Endothelial cell of umbilical vein (primary cell): ENCODE results near the gene KLHL42. TPM values are rescaled to one million over a fixed set of nuclear protein-coding genes. Genes with fewer than 3 reads are reported as not detected.

Source experiments
- BruUV-seq: library from RNA; stranded (reverse); fragments of 400-500 nt; replicated peaks from 2 replicates; lab custom pipeline; 2021; lab: Mats Ljungman, UMichigan
- CTCF ChIA-PET: fragments of 300-600, 350-600 bp; sonication (Branson Sonifier 250); formaldehyde crosslinking; loops from one replicate; lab custom pipeline; 2021; ENCODE audit warnings: antibody characterized with exemption, inconsistent platforms; lab: Charles Lee
- POLR2A ChIA-PET: fragments of 300-600, 350-600 bp; sonication (Branson Sonifier 250); formaldehyde crosslinking; loops from one replicate; lab custom pipeline; 2021; ENCODE audit warnings: antibody characterized with exemption, inconsistent platforms; lab: Charles Lee
- DNase-seq: peaks from one replicate; pipeline ENCODE4 v3.0.0-alpha.2; 2011; ENCODE audit warnings: low read depth, low spot score
- FAIRE-seq: peaks from 2 replicates; lab custom pipeline; 2011; peaks lifted over from hg19 to GRCh38; lab: Jason Lieb, UNC
- H2AFZ ChIP-seq: 2 replicates; pipeline ENCODE4 v1.6.0; 2012; ENCODE audit warnings: low read depth, low read length, control low read depth, inconsistent platforms
- H3K27ac ChIP-seq: 2 replicates; pipeline ENCODE4 v1.5.1; 2011; ENCODE audit warnings: low read depth, mild to moderate bottlenecking, control low read depth, low read length, moderate library complexity; ENCODE audit not compliant: insufficient read depth
- H3K27me3 ChIP-seq, 2 experiments: 2 replicates each; pipeline versions ENCODE4 v1.6.0 to v1.6.1; 2011; ENCODE audit warnings: low read length in 2 of 2, mixed read lengths in 1 of 2; ENCODE audit not compliant: control insufficient read depth in 2 of 2, insufficient read depth in 2 of 2
- H3K36me3 ChIP-seq, 2 experiments: 2 replicates in 1 of 2; 3 replicates in 1 of 2; pipeline ENCODE4 v1.5.1; 2011; ENCODE audit warnings: low read length in 2 of 2, mild to moderate bottlenecking in 1 of 2, moderate library complexity in 1 of 2; ENCODE audit not compliant: control insufficient read depth in 2 of 2, insufficient read depth in 2 of 2; ENCODE audit errors: extremely low read depth in 1 of 2
- H3K4me1 ChIP-seq: 3 replicates; pipeline ENCODE4 v1.5.1; 2011; ENCODE audit warnings: mild to moderate bottlenecking, low read length; ENCODE audit not compliant: control insufficient read depth, insufficient read depth; ENCODE audit errors: extremely low read depth
- H3K4me2 ChIP-seq: 2 replicates; pipeline ENCODE4 v1.6.1; 2011; ENCODE audit warnings: low read length, control low read depth, mixed read lengths; ENCODE audit not compliant: insufficient read depth
- H3K4me3 ChIP-seq, 3 experiments: fragments of 200-600 bp in 1 of 3; sonication (generic), shearing (Covaris generic) in 1 of 3; replicated peaks in 1 of 3; 2 replicates each; pipeline ENCODE4 v1.5.1; 2011 to 2016; ENCODE audit warnings: control low read depth in 3 of 3, low read length in 3 of 3, mild to moderate bottlenecking in 2 of 3, inconsistent platforms in 1 of 3, low read depth in 1 of 3, moderate library complexity in 1 of 3; ENCODE audit not compliant: insufficient read depth in 1 of 3
- H3K79me2 ChIP-seq: 2 replicates; pipeline ENCODE4 v1.6.0; 2012; ENCODE audit warnings: low read length, inconsistent platforms; ENCODE audit not compliant: control insufficient read depth, insufficient read depth
- H3K9ac ChIP-seq: replicated peaks from 2 replicates; pipeline ENCODE3; 2011; ENCODE audit warnings: low read length, control low read depth; ENCODE audit not compliant: insufficient read depth; ENCODE audit errors: extremely low read depth
- H3K9me1 ChIP-seq: replicated peaks from 3 replicates; pipeline ENCODE4 v1.6.0; 2011; ENCODE audit warnings: mild to moderate bottlenecking, low read length; ENCODE audit not compliant: control insufficient read depth, insufficient read depth; ENCODE audit errors: extremely low read depth
- H3K9me3 ChIP-seq: replicated peaks from 2 replicates; pipeline ENCODE4 v1.5.1; 2012; ENCODE audit warnings: low read length, inconsistent platforms; ENCODE audit not compliant: control insufficient read depth, insufficient read depth
- H4K20me1 ChIP-seq: replicated peaks from 2 replicates; pipeline ENCODE3; 2011; ENCODE audit warnings: mild to moderate bottlenecking, low read length; ENCODE audit not compliant: control insufficient read depth, insufficient read depth; ENCODE audit errors: extremely low read depth
- CTCF ChIP-seq, 2 donors: IDR thresholded peaks; 1 replicate in 1 of 2; 2 replicates in 1 of 2; pipeline ENCODE4 v1.5.1; 2011; ENCODE audit warnings: low read length in 2 of 2, mild to moderate bottlenecking in 2 of 2, moderate library complexity in 2 of 2, control low read depth in 1 of 2, inconsistent platforms in 1 of 2, low read depth in 1 of 2; ENCODE audit not compliant: insufficient read depth in 1 of 2; ENCODE audit errors: extremely low read depth in 1 of 2
- EZH2 ChIP-seq: IDR thresholded peaks from 2 replicates; pipeline ENCODE4 v1.6.1; 2012; ENCODE audit warnings: borderline replicate concordance, low read depth, mild to moderate bottlenecking, moderate library complexity, low read length, inconsistent platforms; ENCODE audit not compliant: severe bottlenecking
- FOS ChIP-seq: IDR thresholded peaks from 2 replicates; pipeline ENCODE4 v1.6.1; 2011; ENCODE audit warnings: mild to moderate bottlenecking, low read length, moderate library complexity, borderline replicate concordance; ENCODE audit not compliant: insufficient read depth
- GATA2 ChIP-seq: IDR thresholded peaks from 2 replicates; pipeline ENCODE4 v1.7.0; 2011; ENCODE audit warnings: low read depth, mild to moderate bottlenecking, moderate library complexity, mixed read lengths, low read length; ENCODE audit not compliant: insufficient read length, insufficient read depth
- JUN ChIP-seq: IDR thresholded peaks from 2 replicates; pipeline ENCODE4 v1.6.1; 2011; ENCODE audit warnings: borderline replicate concordance, low read depth; ENCODE audit not compliant: insufficient read length, insufficient read depth
- MAX ChIP-seq: IDR thresholded peaks from 2 replicates; pipeline ENCODE4 v1.6.1; 2011; ENCODE audit not compliant: insufficient read depth, insufficient read length
- MYC ChIP-seq: IDR thresholded peaks from one replicate; pipeline ENCODE4 v1.6.1; 2011; ENCODE audit warnings: mild to moderate bottlenecking, low read depth, low read length
- POLR2A ChIP-seq: IDR thresholded peaks from 2 replicates; pipeline ENCODE4 v1.6.1; 2012; ENCODE audit warnings: low read depth, mild to moderate bottlenecking, control low read depth, low read length
- POLR2AphosphoS5 ChIP-seq: IDR thresholded peaks from 2 replicates; pipeline ENCODE4 v1.6.1; 2012; ENCODE audit warnings: low read depth, mild to moderate bottlenecking, control low read depth, low read length, moderate library complexity; ENCODE audit not compliant: insufficient read depth
- dilution Hi-C: fragments of 300-500 bp; cut with MboI; formaldehyde crosslinking; loops from one replicate; pipeline ENCODE4 v1.15.0; 2019; ENCODE audit warnings: low sequenced_read_pairs; ENCODE audit not compliant: extremely low pct_ligation_motif_present
- intact Hi-C: fragments of 100-400 bp; cut with micrococcal nuclease; formaldehyde crosslinking; loops from one replicate; pipeline ENCODE4 v1.10.0; 2022
- polyA plus RNA-seq, 4 experiments: library from polyadenylated mRNA; depleted of rRNA in 3 of 4; stranded (reverse) in 3 of 4; unstranded in 1 of 4; fragments of >200 nt; gene quantifications; 2 replicates each; pipeline versions ENCODE4 v1.2.1 to v1.2.3, GENCODE V29; 2011 to 2012; ENCODE audit warnings: missing spikeins in 1 of 4
- total RNA-seq: library from RNA; stranded (reverse); gene quantifications from 2 replicates; pipeline ENCODE4 v1.2.3, GENCODE V29; 2021

The KLHL42 gene
- total and polyA plus RNA-seq, 2 donors (not counting 3 experiments of a cell fraction or from before 2014, with no cell fraction given), result 20.1 to 36.2 TPM

- H4K20me1 ChIP-seq, result no peaks in the 10 kb centered on the region
- no peaks in the 10 kb centered on the region for H3K27me3 ChIP-seq
- no peaks in the 10 kb centered on the region for H3K36me3 ChIP-seq
- POLR2A ChIA-PET, result no interaction called here
- no peak overlapping the region for H2AFZ ChIP-seq
- CTCF ChIA-PET, result interaction anchor here (1.6 kb wide), 1 partner anchor 55 kb away, joined by 3 read pairs; no protein-coding TSS in a partner anchor
- H3K4me3 ChIP-seq, result no peak overlapping the region
- dilution Hi-C loops, result no loop called here
- H3K9me1 ChIP-seq, result no peaks in the 10 kb centered on the region
- BruUV-seq, result no TSS peak
- TF ChIP-seq EZH2, result no peak
- TF ChIP-seq POLR2A, result no peak
- TF ChIP-seq CTCF (IDR thresholded peaks at IDR 0.05; ENCODE audit: extremely low read depth in 1 of 2, insufficient read depth in 1 of 2, low read depth in 1 of 2, low read length in 2 of 2), result no peak
- no peak for TF ChIP-seq JUN
- TF ChIP-seq POLR2AphosphoS5, result no peak
- no peak for TF ChIP-seq MAX
- TF ChIP-seq FOS, result no peak
- no peak for TF ChIP-seq MYC
- TF ChIP-seq GATA2, result no peak
- H3K4me2 ChIP-seq, result no peak overlapping the region
- DNase-seq (no peak), FAIRE-seq (no peak)
- intact Hi-C loops, result no loop called here
- H3K9me3 ChIP-seq, result no peaks in the 10 kb centered on the region
- H3K4me1 ChIP-seq, result peaks cover 6% of the 10 kb centered on the region
- no peak overlapping the region for H3K9ac ChIP-seq
- H3K27ac ChIP-seq, result no peak overlapping the region
- H3K79me2 ChIP-seq, result no peaks in the 10 kb centered on the region
These were observed 13.4 kb upstream of the KLHL42 start for GRCh38 chr12:27766587-27766986.
